LNCAP (cell line): ENCODE results near the gene LENG1.

Experiments used
- TF ChIP-seq, protein P1 (sequence below): fragments of 450-650 bp; IDR thresholded peaks from 2 replicates; pipeline ENCODE4 v1.5.1; 2017; ENCODE audit warnings: mild to moderate bottlenecking

Gene LENG1

DNA sequence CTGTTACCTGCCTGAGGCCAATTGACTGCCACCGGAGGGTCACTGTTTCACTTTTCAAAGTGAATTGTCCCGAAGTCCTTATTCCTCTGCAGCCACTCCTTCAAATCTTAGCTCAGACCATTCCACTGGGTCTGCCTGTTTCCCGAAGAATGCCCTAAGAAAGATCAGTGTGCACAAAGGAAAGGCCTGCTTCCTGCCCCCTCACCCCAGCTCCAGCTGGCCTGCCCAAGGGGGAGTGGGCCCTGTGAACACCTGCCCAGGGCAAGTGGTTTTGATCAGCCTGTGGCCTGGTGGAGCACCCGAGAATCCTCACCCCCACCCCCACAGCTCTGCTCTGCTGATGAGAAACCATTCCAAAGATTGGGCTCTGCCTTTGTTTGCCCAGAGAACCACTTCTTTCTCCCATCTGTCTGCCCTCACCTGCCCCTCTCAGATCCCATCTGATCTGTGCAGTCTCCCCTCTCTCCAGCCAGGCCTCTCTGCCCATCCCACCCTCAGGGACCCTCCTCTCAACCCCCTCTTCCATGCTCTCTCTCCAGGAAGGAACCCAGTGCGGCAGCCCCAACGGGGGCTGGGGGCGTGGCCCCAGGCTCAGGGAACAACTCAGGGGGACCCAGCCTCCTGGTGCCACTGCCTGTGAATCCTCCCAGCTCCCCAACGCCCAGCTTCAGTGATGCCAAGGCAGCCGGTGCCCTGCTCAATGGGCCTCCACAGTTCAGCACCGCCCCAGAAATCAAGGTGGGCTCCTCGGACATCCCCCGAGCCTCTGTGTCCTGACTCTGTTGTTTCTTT is 10.3 kb downstream of the LENG1 start:
- TF ChIP-seq, protein P1, sequence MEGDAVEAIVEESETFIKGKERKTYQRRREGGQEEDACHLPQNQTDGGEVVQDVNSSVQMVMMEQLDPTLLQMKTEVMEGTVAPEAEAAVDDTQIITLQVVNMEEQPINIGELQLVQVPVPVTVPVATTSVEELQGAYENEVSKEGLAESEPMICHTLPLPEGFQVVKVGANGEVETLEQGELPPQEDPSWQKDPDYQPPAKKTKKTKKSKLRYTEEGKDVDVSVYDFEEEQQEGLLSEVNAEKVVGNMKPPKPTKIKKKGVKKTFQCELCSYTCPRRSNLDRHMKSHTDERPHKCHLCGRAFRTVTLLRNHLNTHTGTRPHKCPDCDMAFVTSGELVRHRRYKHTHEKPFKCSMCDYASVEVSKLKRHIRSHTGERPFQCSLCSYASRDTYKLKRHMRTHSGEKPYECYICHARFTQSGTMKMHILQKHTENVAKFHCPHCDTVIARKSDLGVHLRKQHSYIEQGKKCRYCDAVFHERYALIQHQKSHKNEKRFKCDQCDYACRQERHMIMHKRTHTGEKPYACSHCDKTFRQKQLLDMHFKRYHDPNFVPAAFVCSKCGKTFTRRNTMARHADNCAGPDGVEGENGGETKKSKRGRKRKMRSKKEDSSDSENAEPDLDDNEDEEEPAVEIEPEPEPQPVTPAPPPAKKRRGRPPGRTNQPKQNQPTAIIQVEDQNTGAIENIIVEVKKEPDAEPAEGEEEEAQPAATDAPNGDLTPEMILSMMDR, result no peak

DNA sequence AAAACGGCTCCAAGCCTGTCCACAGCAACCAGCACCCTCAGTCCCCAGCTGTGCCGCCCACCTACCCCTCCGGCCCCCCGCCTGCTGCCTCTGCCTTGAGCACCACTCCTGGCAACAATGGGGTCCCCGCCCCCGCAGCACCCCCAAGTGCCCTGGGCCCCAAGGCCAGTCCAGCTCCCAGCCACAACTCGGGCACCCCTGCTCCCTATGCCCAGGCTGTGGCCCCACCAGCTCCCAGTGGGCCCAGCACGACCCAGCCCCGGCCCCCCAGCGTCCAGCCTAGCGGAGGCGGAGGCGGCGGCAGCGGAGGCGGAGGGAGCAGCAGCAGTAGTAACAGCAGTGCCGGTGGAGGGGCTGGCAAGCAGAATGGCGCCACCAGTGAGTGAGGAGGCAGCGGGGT is 11.4 kb downstream of the LENG1 start:
- TF ChIP-seq, protein P1, result no peak

DNA sequence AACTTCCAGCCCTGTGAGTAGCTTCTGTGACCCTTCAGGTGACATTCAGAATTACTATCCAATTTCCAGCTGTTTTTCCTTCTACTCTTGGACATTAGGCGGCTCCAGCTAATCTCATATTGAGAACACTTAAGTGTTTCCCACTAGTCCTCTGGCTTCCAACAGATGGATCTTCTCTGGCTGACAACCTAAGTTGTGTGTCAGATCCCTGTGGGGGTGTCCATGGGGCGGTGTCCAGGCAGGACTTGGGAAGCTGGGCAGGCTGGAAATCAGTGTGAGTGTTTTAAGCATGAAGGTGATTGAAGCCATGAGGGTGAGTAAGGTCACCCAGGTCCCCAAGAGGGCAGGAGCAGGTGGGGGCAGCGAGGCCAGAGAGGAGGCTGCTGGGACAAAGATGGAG is 11.8 kb downstream of the LENG1 start:
- TF ChIP-seq, protein P1, result no peak

DNA sequence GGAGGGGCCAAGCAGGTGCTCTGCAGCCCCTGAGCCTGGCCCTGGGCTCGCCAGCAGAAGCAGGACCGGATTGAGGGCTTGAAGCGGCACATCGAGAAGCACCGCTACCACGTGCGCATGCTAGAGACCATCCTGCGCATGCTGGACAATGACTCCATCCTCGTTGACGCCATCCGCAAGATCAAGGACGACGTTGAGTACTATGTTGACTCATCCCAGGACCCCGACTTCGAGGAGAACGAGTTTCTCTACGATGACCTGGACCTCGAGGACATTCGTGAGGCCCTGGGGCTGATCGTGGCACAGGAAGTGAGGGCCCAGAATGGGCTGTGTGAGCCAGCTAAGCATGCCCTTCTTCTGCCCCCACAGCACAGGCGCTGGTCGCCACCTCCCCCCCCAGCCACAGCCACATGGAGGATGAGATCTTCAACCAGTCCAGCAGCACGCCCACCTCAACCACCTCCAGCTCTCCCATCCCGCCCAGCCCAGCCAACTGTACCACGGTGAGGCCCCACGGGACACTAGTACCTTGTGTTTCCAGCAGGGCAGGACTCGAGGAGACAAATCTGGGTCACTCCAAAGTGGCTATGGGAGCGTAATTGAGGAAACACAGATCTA is 13.9 kb downstream of the LENG1 start:
- TF ChIP-seq, protein P1, result no peak

DNA sequence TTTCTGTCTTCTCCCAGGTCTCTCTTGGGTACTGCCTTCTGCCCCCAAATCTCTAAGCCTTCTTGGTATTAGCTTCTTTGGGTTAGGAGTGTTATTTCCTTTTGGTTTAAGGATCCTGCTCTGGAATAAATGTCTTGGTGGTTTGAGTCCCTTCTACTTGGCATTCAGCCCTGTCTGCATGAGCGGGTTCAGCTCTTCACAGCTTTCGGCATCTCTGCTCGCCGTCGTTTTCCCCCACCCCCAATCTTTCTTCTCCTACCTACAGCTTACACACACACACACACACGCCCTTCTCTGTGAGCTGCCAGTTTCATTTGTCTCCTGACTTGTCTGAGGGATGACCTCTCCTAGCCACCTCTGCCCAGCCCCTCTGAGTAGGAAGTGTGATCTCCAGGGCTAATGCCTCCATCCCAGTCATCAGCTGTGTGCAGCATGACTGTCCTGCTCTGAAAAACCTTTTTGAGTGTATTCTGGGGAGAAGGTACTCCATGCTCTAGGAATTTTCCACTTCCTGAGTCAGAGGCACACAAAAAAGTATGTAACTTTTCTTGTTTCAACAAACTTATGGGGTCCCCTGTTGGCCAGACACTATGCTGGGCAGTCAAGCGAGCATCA is 17.2 kb downstream of the LENG1 start:
- TF ChIP-seq, protein P1, result no peak

DNA sequence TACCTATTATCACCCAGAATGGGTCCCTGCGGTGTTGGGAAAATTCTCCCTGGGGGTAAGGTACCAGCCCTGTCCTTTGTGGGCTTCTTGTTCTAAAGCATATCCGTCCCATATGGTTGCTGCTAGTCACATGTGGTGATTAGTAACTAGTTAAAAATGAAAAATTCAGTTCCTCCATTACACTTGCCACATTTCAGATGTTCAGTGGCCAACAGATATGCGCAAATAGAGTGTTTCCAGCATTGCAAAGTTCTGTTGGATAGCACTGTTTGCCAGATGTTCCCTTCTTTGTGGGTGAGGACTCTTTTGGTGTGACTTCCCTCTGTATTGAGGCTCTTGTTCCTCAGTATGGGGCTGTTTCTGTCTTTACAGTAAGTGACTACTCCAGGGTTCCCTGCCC is 18.2 kb downstream of the LENG1 start:
- TF ChIP-seq, protein P1, result no peak

DNA sequence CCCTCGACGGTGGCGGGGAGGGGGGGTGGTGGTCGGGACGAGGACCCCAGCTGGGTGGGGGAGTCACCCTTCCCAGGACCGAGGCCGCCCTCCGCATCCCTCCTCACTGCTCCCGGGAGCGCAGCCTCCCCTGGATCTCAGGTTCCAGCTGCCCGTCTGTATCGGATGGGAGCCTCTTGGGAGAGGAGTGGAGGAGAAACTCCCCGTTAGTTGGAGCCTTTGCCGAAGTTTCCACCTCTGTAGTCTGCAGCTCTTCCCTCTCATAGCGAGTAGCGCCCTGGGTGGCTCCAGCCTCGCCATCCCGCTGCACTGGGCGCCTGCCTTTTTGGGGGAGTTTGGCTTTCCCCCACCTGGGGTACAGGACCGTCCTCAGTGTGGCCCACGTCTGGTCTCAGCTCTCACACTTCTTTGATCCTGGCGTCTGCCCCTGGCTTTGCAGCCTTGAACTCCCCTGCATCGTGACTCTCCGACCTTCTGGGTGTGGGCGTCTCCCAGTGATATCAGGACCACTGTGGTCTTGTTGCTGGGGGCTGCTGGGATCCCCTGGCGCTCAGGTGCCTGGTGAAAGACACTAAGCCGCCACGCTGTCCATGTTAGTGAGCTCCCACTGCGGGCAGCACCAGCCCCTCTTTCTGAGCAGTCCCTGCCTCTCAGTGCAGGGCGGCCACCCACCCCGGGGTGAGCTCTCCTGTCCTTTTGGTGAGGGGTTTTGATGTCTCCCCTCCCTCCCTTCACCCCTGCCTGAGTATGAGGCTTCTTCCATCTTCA is 20.8 kb downstream of the LENG1 start:
- TF ChIP-seq, protein P1, result no peak
